GM21786 (cell line): ENCODE measurements around the gene CAMKK2.
"Not testable (repeated sequence)": the region's sequence is repeated elsewhere in the genome, so short reads cannot be mapped to it uniquely, and the experiment has no call there.

Source experiments
- ATAC-seq: cut with Tn5 transposase; IDR thresholded peaks from one replicate; pipeline ENCODE4 v1.9.1; 2021; ENCODE audit not compliant: unreplicated experiment

CAMKK2 gene

DNA sequence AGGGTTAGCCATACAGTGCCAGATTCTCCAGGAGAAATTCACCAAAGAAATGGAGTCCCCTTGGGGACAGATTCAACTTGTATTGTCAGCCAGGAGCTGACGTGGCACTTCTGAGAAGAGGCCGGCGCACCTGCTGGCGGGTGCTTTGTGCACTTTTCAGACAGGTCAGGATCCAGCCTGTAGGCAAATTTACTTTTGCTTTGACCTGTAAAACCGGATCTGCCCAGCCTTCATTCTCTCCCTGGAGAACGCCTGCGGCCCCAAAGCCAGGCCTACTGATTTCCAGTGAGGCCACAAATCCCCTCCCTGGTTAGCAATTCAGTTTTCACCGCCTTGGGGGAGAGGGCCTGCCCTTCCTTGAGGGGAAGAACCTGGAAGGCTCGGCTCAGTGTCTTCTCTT, 69.2 kb downstream of the CAMKK2 start:
- peak; percentile 63 for ATAC-seq

DNA sequence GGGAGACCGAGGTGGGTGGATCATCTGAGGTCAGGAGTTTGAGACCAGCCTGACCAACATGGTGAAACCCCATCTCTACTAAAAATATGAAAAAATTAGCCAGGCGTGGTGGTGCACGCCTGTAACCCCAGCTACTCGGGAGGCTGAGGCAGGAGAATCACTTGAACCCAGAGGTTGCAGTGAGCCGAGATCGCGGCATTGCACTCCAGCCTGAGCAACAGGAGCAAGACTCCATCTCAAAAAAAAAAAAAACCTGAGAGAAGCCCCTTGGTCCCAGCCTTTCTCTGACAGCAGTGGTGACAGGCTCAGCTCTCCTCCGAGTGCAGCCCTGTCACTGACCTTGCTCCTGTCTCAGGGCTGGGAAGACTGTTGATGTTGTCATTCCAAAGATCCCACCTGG, 69.6 kb downstream of the CAMKK2 start:
- not testable (repeated sequence) for ATAC-seq

DNA sequence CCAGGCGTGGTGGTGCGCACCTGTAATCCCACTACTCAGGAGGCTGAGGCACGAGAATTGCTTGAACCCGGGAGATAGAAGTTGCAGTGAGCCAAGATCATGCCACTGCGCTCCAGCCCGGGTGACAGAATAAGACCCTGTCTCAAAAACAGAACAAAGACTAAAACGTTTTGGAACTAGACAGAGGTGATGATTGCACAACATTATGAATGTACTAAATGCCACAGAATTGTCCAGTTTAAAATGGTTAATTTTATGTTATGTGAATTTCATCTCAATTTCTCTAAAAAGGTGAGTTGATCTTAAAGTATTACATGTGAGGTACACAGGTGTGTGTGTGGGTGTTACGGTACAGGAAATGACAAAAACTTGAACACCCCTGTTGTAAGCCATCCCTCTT, 70.1 kb downstream of the CAMKK2 start:
- ATAC-seq, result no peak

DNA sequence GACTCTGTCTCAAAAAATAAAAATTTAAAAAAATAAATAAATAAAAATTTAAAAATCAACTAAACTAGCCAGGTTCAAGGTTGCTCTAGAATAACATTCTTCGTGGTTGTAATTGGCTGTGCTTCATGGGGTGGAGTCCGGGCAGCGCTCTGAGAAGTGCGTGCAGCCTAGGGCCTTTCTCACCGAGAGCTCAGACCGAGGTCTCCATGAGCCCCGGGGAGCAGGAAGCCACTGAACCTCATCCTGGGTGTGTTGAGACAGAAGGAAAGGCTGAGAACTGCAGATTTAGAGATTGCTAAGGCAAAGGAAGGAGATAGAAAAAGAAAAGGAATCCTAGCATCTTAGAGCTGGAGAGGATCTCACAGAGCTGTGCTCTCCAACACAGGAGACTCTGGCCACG, 71.9 kb downstream of the CAMKK2 start:
- ATAC-seq, result no peak

DNA sequence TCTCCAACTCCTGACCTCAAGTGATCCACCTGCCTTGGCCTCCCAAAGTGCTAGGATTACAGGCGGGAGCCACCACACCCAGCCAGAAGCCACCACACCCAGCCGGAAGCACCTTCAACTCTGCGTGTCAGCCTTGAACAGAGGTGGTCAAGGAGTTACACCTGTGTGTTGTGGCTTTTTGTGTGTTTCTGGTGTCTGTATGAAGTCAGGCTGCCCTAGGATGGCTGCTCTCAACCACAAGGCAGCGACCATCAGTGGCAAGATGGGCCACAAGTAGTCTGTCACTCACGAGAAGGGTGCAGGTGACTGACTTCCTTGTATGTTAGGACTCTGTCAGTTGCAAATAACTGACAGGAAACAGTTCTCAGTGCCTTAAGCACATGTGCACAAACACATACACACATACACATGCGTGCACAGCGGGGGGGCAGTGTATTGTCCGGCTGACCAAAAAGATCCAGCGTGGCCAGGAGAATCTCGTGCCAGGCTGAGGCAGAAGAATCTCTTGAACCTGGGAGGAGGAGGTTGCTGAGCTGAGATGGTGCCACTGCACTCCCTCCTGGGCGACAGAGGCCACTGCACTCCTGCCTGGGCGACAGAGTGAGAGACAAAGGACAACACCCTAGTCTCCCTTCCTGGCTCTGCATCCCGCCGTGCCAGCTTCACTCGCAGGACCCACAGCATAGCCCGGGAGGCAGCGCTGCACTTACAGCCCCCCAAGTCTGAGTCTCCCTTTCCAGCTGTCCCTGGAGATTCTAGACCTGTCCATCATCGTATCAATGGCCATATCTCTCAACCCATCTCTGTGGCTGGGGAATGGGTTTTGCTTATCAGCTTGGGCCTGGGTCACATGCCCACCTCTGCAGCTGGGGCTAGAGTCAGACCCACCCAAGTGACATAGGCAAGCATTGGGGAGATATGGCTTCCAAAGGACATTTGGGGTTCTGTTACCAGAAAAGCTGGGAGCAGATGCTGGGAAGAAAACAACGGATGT, 72.9 kb downstream of the CAMKK2 start:
- no peak for ATAC-seq

DNA sequence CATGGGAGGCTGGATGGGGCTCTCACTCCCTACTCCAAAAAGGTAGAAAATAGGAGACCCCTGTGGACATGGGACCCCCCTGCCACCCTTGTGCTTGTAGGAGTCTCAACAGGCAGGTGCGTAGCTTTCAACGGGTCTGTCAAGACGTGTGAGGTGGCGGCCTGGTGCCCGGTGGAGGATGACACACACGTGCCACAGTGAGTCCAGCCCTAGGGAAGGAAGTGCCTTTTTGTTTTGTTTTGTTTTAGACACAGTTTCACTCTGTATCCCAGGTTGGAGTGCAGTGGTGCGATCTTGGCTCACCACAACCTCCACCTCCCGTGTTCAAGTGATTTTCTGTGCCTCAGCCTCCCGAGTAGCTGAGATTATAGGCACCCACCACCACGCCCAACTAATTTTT, 73.7 kb downstream of the CAMKK2 start:
- no peak for ATAC-seq

DNA sequence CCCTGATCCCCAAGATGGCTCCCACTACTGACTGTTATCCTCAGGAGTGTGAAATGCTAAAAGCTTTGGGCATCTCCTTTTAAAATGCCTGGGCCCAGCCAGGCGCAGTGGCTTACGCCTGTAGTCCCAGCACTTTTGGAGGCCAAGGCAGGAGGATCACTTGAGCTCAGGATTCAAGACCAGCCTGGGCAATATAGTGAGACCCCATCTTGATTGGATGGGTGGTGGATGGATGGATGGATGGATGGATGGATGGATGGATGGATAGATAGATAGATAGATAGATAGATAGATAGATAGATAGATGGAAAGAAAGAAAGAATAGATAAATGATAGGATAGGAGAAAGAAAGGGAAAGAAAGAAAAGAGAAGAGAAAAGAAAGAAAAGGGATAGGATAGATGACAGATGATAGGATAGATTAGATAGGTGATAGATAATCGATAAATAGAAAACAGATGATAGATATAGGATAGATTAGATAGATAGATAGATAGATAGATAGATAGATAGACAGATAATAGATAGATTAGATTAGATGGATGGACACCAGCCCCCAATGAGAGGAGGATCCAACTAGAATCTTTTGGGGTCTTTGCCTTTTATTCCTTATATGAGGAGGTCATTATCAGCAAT, 77.0 kb downstream of the CAMKK2 start:
- no peak for ATAC-seq

DNA sequence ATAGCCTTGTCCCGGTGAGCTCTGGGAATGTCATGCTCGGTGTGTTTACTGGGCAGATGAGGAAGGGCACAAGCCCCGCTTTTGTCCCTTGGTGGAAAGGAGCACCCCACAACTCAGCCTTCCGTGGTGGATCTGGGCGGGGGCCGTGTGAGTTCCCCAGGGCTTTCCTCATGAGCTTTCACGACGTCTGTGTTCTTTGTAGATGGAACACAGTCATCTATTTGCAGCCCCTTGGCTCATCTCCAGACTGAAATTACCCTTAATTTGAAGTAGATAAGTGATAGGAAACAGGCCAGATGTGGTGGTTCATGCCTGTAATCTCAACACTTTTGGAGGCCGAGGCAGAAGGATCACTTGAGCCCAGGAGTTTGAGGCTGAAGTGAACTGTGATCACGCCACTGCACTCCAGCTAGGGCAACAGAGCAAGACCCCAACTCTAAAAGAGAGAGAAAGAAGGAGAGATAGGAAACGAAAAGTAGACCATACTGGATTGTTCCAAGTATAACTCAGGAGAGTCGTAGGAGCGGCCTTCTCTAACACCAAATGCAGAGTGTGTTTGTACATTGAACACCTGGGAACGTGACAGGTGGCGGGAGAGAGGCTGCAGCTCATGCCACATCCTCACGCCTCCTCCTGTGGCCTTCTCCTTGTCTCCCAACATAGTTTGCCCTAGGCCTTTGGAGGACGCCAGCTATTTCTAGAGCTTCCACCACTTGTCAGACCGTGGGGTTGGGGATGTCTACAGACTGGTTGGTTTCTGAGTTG, 77.7 kb downstream of the CAMKK2 start:
- ATAC-seq, result no peak

DNA sequence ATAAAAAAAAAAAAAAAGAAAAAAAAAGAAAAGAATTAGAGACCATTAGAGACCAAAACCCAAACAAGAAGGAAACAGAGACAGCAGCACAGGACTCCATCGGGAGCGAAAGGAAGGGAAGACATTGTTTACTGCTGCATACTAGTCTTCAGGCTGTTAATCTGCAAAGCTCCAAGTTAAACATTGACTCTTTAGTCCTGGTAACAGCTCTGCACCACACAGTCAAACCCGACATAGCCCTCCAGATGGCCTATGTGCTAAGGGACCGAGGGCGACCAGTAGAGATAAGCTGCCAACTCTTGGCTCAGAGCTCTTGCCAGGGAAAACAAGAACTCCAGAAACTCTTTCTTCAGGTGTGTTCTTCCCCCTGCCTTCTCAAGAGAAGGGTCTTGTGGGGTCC, 78.7 kb downstream of the CAMKK2 start:
- ATAC-seq, result no peak

DNA sequence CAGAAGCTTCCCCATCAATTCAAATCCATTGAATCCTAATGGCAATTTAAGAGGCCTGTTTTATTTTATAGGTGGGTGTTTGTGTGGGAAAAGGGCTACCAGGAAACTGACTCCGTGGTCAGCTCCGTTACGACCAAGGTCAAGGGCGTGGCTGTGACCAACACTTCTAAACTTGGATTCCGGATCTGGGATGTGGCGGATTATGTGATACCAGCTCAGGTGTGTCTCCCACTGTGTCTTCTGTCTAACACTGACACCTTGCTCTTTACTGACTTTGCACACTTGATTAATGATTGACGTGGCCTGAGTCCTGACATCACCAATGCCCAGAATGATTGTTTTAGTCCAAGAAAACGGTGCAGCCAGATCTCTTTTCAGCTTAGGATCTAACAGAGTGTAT, 79.4 kb downstream of the CAMKK2 start:
- no peak for ATAC-seq

DNA sequence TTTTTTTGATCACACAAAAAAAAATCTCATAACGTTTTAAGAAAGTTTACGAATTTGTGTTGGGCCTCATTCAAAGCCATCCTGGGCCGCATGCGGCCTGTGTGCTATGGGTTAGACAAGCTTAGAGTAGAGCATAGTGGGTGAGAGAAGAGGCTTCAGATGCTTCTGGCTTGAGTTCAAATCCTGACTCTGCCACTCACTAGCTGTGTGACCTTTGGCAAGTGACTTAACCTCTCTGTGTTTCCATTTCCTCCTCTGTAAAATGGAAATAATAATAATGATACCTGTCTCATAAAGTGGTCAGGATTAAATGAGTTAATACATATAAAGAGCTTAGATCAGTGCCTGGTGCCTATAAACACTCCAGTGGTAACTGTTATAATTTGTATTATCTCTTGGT, 80.4 kb downstream of the CAMKK2 start:
- ATAC-seq, result no peak

DNA sequence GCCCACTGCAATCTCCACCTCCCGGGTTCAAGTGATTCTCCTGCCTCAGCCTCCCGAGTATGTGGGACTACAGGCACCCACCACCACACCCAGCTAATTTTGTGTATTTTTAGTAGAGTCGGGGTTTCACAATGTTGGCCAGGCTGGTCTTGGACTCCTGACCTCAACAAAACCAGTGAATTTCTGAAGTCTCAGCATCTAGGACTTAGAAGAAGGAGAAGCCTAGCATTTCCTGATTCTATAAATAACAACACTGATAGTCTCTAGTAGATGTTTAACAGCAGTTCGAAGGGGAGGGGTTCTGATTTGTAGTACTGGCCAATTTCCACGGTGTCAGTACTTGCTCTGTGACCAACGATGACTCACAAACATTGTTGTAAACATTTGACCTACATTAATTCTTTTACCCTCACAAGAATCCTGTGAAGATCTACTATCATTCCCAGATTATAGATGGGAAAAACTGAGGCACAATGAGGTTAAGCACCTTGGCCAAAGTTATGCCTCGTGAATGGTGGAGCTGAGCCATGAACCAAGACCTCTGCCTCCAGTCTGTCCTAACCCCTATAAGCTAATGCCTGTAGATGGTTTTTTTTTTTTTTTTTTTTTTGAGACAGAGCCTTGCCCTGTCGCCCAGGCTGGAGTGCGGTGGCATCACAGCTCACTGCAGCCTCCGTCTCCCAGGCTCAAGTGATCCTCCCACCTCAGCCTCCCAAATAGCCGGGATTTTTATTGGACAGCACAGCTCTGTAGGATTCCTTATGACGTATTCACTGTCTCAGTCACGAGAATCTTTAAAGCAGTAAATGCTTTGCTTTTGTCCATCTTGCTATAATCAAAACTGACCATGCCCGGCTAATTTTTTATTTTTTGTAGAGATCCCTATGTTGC, 81.4 kb downstream of the CAMKK2 start:
- ATAC-seq, result no peak

DNA sequence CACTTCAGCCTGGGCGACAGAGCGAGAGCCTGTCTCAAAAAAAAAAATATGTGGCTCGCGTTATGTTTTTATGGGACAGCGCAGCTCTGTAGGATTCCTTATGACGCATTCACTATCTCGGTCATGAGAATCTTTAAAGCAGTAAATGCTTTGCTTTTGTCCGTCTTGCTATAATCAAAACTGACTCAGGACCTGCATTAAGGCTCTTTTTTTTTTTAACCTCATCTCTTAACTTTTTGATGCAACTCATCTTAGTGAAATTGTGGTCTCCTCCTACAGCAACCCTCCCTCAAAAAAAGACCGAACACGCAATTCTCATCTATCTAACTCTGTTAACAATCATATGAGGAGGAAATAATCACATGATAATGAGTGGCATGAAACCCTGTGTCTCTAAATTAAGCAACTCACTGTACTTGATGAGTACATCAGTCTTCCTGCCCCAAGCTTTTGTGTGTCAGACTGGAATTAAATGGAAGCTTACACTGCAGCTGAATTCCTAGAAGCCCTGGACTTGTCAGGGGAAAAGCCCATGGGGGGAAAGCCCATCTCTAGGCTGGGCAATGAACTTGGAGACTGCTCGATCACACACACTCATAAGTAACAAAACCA, 82.2 kb downstream of the CAMKK2 start:
- ATAC-seq, result no peak

DNA sequence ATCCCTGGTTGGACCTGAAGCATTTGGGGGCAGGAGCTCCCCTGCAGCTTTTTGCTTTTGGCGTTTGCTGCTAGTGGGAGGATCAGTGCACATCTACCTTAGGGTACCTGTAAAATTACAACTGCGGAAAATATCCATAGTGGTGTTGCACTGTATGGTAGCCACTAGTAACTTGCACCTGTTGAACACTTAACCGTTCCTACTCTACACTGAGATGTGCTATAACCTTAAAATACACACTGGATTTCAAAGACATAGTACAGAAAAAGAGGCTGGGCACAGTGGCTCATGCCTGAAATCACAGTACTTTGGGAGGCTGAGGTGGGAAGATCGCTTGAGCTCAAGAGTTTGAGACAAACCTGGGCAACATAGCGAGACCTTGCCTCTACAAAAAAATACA, 83.6 kb downstream of the CAMKK2 start:
- ATAC-seq, result no peak

DNA sequence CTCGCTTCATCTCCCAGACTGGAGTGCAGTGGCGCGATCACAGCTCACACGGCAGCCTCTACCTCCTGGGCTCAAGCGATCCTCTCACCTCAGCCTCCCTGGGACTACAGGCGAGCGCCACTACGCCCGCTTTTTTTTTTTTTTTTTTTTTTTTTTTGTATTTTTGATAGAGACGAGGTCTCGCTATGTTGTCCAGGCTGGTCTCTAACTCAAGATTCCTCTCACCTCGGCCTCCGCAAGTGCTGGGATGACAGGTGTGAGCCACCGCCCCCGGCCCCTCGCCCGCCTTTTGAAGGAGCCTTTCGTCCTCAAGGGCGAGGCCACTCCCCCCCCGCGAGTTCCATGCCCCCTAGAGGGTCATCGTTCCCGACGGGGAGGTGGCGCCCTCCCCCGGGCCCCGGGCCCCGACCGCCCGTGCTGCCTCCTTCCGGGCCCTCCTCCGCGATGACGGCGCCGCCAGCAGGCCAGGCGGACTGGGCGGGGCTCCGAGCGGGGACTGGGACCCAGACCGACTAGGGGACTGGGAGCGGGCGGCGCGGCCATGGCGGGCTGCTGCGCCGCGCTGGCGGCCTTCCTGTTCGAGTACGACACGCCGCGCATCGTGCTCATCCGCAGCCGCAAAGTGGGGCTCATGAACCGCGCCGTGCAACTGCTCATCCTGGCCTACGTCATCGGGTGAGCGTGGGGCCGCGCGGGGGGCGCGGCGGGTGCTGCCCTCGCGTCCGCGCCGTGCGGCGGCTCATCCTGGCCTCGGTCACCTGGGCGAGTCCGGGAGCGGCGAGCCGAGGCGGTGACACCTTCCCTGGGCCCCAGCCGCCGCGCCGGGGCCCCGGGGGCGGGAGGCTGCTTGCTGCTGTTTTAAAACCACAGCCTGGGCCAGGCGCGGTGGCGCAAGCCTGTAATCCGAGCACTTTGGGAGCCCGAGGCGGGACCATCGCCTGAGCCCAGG, 86.6 kb downstream of the CAMKK2 start, which contains the start of gene P2RX4:
Gene P2RX4, plus strand, starts transcription at position 506 of the 949 bp plus-strand sequence. Its CDS starts 36 bp downstream, at position 542.
- ATAC-seq, result peak; percentile 85

DNA sequence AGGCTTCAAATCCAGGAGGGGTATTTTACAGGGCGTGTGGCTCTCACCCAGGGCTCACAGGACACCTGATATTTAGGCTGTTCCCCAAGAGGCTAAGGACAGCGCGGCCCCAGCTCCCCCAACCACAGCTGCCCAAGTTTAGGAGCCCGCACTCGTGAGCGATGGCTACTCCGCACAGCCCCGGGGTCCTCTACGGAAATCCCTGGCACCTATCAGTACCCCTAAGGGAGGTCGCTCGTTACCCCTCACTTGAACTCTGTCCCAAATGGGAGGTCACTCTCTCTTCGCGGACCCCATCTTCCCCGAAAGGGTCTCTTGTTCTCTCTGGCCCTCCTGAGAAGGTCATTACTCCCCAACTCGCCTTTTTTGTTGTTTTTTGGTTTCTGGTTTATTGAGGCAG, 87.3 kb downstream of the CAMKK2 start:
- no peak for ATAC-seq

DNA sequence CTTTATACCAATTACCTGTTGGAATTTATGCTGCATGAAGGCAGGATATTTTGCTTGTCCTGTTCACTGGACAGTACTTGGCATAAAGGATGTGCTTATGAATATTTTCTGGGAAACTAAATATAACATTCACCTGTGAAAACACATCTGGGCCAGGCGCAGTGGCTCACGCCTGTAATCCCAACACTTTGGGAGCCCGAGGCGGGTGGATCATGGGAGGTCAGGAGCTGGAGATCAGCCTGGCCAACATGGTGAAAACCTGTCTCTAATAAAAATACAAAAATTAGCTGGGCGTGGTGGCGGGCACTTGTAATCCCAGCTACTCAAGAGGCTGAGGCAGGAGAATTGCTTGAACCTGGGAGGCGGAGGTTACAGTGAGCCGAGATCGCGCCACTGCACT, 87.9 kb downstream of the CAMKK2 start:
- ATAC-seq, result not testable (repeated sequence)

DNA sequence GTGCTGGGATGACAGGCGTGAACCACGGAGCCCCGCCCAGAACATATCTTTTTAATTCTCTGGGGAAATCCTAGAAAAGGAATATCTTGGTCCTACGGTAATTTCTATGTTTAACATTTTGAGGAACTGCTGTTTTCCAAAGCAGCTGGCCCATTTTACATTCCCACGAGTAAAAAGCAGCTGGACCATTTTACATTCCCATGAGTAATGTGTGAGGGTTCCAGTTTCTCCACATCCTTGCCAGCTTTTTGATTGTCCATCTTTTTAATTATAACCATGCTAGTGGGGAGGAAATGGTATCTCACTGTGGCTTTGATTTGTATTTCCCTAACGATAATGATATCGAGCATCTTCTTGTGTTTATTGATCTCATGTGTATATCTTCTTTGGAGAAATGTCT, 91.0 kb downstream of the CAMKK2 start:
- ATAC-seq, result no peak

DNA sequence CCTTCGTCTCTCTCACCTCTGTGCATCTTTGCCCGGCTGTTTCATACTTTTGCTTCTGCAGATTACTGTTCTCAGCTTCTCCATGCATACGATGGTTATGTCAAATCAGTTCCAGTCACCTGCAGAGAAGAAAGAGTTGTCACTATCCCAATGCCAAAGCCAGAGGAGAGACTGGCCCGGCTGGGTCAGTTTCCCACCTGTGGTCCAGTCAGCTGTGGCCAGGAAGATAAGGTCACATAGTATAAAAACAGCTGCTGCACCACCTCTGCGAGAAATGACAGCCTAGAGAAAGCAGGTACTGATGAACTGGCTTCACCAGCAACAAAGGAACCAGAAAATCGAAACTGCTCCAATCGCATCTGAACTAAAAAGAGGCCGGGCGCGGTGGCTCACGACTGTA, 93.0 kb downstream of the CAMKK2 start:
- no peak for ATAC-seq
